Kidney (tissue), 14 donors: ENCODE measurements around the gene IRS2. TPM values are rescaled to one million over a fixed set of nuclear protein-coding genes. Genes with fewer than 3 reads are reported as not detected.

Experiments used
- DNase-seq, 5 donors: peaks; one replicate each; pipeline ENCODE4 v3.0.0-alpha.2; 2013 to 2020
- FAIRE-seq: peaks from 2 replicates; lab custom pipeline; 2012; peaks lifted over from hg19 to GRCh38; lab: Jason Lieb, UNC
- H3K27ac ChIP-seq, 2 donors: one replicate each; pipeline ENCODE4 v1.7.0; 2013; ENCODE audit warnings: low read depth in 2 of 2, low read length in 2 of 2, inconsistent platforms in 1 of 2
- H3K27me3 ChIP-seq: one replicate; pipeline ENCODE4 v1.7.1; 2013; ENCODE audit warnings: low read length, inconsistent platforms; ENCODE audit not compliant: control insufficient read depth, insufficient read depth
- H3K36me3 ChIP-seq, 3 donors: one replicate each; pipeline versions ENCODE4 v1.7.0 to v1.7.1; 2013; ENCODE audit warnings: low read length in 3 of 3, control low read depth in 1 of 3, inconsistent platforms in 1 of 3; ENCODE audit not compliant: insufficient read depth in 3 of 3, control insufficient read depth in 2 of 3
- H3K4me1 ChIP-seq, 3 donors: one replicate each; pipeline versions ENCODE4 v1.7.0 to v1.7.1; 2013; ENCODE audit warnings: low read length in 3 of 3, inconsistent platforms in 1 of 3, low read depth in 1 of 3; ENCODE audit not compliant: control insufficient read depth in 2 of 3, insufficient read depth in 2 of 3
- H3K4me3 ChIP-seq, 3 donors: one replicate each; pipeline versions ENCODE4 v1.7.0 to v1.8.1; 2013; ENCODE audit warnings: low read length in 3 of 3, control low read depth in 1 of 3, inconsistent platforms in 1 of 3
- H3K9ac ChIP-seq, 3 donors: one replicate each; pipeline versions ENCODE4 v1.7.0 to v1.7.1; 2013; ENCODE audit warnings: low read length in 3 of 3, control low read depth in 1 of 3, inconsistent platforms in 1 of 3
- H3K9me3 ChIP-seq, 3 donors: one replicate each; pipeline versions ENCODE4 v1.7.0 to v1.7.1; 2013; ENCODE audit warnings: low read length in 3 of 3, control low read depth in 1 of 3, inconsistent platforms in 1 of 3; ENCODE audit not compliant: control insufficient read depth in 2 of 3, insufficient read depth in 1 of 3
- CTCF ChIP-seq: IDR thresholded peaks from 3 replicates; pipeline ENCODE4 v1.5.1; 2012; ENCODE audit warnings: mild to moderate bottlenecking, moderate library complexity, borderline replicate concordance; ENCODE audit not compliant: insufficient read depth; ENCODE audit errors: extremely low read depth
- intact Hi-C: fragments of 100-400 bp; cut with DNase I; formaldehyde crosslinking; loops from one replicate; pipeline ENCODE4 v1.11.1; 2022
- polyA plus RNA-seq: library from polyadenylated mRNA; stranded (reverse); fragments of 350-450 nt; fragmentation: Illumina TruSeq; extraction: RNeasy Lipid Tissue Mini Kit (QIAGEN cat#74804); gene quantifications from one replicate; pipeline ENCODE4 v1.2.3, GENCODE V29; 2014; ENCODE audit warnings: low read depth, low replicate concordance; ENCODE audit not compliant: insufficient read depth
- total RNA-seq: library from RNA; stranded (reverse); fragmentation: NEBNext Ultra II Directional; extraction: Animal tissue kit (Norgen Biotek cat#: 25700); gene quantifications from one replicate; pipeline ENCODE4 v1.2.1, GENCODE V29; 2021
- donor health status: control.
- donor health status: control.
- donor health status: control.
- donor health status: control.
- donor health status: control.
- donor health status: DM: yes; HTN: yes; CAD: no.
- donor health status: Normal renal cell carcinoma (clear cell type).

Gene IRS2
- total and polyA plus RNA-seq, 2 donors from 2014 or later = 2.1 to 12.9 TPM

DNA sequence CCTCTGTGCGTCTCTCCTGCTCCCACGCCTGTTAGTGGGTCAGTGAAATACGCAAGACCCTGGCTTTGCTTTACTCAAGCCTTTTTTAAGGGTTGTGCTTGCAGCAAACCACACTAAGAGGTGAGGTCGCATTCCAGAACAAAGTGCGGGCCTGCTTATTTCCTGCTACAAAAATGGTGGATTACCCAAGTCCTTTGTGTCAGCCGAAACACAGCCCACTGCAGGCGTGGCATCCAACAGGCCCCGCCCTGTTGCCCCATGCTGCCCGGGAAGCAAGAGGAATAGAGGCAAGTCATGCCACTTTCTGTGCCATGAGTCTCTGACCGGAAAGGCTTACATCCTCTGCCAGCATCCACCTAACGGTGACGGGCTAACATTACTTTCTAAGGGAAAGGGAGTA lies 7.7 kb upstream of the IRS2 start:
- DNase-seq = no peak
- no peak for TF ChIP-seq CTCF
- Histone ChIP-seq H3K4me1 (peaks cover 0 to 2% (median 0%) of the 10 kb centered on the region in 3 donors), H3K27me3 (no peaks in the 10 kb centered on the region), H3K9me3 (no peaks in the 10 kb centered on the region), H3K27ac (no peak overlapping the region), H3K4me3 (no peak overlapping the region), H3K36me3 (no peaks in the 10 kb centered on the region), H3K9ac (no peak overlapping the region)
- FAIRE-seq = no peak
- intact Hi-C loops = no loop called here

- no peak for FAIRE-seq
- intact Hi-C loops = no loop called here
- no peak overlapping the region for H3K4me3 ChIP-seq
- H3K36me3 ChIP-seq = no peaks in the 10 kb centered on the region
- no peak overlapping the region for H3K27ac ChIP-seq
- no peak for TF ChIP-seq CTCF
- H3K27me3 ChIP-seq = no peaks in the 10 kb centered on the region
- H3K4me1 ChIP-seq = peaks cover 0 to 2% (median 0%) of the 10 kb centered on the region in 3 donors
- no peak overlapping the region for H3K9ac ChIP-seq
- H3K9me3 ChIP-seq = no peaks in the 10 kb centered on the region
- no peak for DNase-seq
Observed at GRCh38 chr13:109792416-109793059, 6.2 kb upstream of the IRS2 start.

DNA sequence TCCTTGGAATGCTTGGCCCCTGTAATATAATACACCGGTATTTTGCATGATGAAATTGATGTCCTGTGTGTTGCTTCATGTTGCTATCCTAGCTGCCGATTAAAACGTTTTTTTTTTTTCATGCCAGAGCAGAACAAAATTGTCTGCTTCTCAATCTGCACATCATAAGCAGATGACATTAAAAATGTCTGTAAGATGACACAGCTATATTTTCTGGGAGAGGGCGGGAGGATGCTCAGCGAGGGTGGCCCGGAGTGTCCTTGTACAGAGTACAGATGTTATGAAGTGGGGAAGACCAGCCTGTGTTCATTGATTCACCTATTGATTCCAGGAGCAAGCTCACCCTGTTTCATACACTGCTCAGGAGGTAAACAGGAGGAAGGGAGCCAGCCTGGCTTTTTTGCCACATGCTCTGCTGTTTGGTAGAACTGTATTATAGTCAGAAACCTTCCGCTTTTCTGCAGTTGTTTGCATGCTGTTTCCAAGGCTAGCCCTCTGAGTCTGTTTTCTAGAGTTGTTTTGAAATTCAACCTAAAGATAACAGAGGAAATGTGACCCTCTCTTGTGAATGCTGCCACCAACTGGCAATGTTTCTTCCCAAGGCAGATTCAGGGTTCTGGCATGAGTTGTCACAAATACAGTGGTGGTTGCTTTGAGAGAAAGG lies 4.7 kb upstream of the IRS2 start:
- Histone ChIP-seq H3K36me3 (no peaks in the 10 kb centered on the region), H3K4me1 (peaks cover 0 to 2% (median 0%) of the 10 kb centered on the region in 3 donors), H3K27ac (no peak overlapping the region), H3K9me3 (no peaks in the 10 kb centered on the region), H3K27me3 (no peaks in the 10 kb centered on the region), H3K9ac (no peak overlapping the region), H3K4me3 (no peak overlapping the region)
- peak; percentile 35 for TF ChIP-seq CTCF
- intact Hi-C loops = no loop called here
- peak in 3 of 5 donors; percentile 57 to 86 (median 85) for DNase-seq
- peak; percentile 78 for FAIRE-seq
